HG03460 (cell line): Measurements from ENCODE around the gene OPN1MW2.
A peak's percentile ranks its signal among the peaks of the same experiment; 100 is the strongest.
"Not testable (repeated sequence)": the region's sequence is repeated elsewhere in the genome, so short reads cannot be mapped to it uniquely, and the experiment has no call there.

Source experiments
- ATAC-seq: cut with Tn5 transposase; IDR thresholded peaks from one replicate; pipeline ENCODE4 v1.9.1; 2021; ENCODE audit not compliant: unreplicated experiment

OPN1MW2 gene

DNA sequence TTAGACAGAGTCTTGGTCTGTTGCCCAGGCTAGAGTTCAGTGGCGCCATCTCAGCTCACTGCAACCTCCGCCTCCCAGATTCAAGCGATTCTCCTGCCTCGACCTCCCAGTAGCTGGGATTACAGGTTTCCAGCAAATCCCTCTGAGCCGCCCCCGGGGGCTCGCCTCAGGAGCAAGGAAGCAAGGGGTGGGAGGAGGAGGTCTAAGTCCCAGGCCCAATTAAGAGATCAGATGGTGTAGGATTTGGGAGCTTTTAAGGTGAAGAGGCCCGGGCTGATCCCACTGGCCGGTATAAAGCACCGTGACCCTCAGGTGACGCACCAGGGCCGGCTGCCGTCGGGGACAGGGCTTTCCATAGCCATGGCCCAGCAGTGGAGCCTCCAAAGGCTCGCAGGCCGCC lies at the start of gene OPN1MW2:
OPN1MW2 (plus strand) TSS at position 301 of the 400 bp plus-strand sequence; CDS start at position 361, 60 bp downstream.
- not testable (repeated sequence) for ATAC-seq

DNA sequence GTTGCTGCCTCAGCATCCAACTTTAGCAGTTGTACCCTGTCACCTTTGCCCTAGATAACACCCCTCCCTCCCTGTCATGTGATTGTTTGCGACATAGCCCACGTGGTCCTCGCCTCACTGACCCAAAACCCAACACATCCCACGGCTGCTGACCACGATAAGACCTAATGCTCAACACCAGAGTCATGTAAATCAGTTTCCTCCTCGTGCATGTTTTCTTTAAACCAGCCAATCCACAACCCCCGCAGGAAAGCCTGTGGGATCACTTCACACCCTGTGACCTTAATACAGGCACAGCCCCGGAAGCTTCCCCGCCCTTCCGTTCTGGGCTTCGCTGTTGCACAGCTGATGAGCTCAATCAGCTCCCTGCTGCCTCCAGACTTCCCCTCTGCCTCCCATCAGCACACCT lies 47.0 kb upstream of the OPN1MW2 start:
- not testable (repeated sequence) for ATAC-seq

DNA sequence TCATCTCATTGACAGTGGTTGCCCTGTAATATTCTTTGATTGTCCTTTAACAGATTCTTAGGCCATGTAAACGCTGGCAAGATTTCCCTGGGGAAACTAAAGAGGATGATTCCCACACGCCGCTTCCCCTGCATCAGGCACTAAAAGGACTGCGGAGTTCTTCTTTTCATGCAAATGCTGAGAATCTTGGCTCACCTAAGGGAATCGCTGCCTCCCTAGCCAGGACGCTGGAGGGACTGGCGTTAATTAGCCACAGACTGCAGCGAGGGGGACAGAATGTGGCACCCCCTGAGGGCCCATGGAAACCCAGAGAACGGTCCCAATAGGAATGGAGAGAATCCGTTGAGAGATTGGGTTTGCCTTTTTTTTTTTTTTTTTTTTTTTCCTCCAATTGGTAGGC lies 45.2 kb upstream of the OPN1MW2 start:
- not testable (repeated sequence) for ATAC-seq

DNA sequence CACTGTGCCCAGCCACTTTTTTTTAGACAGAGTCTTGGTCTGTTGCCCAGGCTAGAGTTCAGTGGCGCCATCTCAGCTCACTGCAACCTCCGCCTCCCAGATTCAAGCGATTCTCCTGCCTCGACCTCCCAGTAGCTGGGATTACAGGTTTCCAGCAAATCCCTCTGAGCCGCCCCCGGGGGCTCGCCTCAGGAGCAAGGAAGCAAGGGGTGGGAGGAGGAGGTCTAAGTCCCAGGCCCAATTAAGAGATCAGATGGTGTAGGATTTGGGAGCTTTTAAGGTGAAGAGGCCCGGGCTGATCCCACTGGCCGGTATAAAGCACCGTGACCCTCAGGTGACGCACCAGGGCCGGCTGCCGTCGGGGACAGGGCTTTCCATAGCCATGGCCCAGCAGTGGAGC lies 37.3 kb upstream of the OPN1MW2 start, which contains the start of gene OPN1MW:
OPN1MW (plus strand) TSS at position 301 of the 400 bp plus-strand sequence; CDS start at position 383, 82 bp downstream.
- ATAC-seq: not testable (repeated sequence)

DNA sequence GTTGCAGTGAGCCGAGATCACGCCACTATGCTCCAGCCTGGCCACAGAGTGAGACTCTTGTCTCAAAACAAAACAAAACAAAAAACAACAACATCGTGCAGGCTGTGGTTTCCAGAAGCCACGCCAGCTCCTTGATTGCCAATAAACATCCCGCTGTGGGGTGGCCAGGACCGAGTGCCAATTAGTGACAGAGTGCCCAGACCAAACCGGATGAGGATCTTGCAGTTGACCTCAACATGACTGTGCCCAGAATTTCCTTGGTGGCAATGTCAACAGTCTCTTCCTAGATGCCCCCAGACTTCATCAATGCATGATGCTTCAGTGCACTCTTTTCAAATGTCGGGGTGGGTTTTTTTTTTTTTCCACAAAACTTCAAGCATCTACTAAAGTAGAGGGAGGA lies 35.8 kb upstream of the OPN1MW2 start:
- ATAC-seq: not testable (repeated sequence)

DNA sequence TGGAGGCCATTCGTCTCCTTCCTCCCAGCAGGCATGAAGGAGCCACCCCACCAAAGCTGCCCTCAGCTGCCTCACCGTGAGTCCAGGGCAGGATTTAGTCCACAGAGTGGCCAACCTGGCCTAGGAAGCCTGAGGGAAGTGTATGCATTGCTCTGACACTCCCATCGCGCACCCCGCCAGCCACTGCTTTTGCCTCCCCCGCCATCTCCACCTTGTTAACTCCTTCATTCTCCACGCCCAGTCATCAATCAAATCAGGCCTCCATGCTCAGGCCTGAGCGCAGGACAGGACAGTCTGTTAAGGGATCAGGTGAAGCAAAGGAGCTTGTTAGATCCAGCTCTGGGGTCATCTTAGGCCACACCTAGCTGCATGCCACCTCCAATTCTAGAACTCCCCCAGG lies 26.7 kb upstream of the OPN1MW2 start:
- ATAC-seq: not testable (repeated sequence)

DNA sequence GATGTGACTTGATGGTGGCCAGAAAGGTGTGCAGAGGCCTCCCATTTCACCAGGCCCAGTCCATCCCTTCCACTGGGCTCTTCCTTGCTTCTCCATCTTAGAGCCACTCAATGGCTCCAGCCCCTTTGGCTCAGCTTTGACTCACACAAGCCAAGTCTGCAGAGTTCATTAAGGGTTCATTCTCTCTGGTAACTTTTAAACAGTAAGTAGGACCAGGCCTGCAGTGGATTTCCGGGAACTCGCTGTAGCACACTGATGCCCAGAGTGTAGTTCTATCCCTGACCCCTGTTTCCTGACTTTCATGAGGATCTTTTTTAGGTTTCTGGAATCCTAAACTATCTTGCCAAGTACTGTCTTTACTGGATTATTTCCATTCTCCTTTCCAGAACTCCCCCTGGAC lies 25.2 kb upstream of the OPN1MW2 start:
- ATAC-seq: not testable (repeated sequence)

DNA sequence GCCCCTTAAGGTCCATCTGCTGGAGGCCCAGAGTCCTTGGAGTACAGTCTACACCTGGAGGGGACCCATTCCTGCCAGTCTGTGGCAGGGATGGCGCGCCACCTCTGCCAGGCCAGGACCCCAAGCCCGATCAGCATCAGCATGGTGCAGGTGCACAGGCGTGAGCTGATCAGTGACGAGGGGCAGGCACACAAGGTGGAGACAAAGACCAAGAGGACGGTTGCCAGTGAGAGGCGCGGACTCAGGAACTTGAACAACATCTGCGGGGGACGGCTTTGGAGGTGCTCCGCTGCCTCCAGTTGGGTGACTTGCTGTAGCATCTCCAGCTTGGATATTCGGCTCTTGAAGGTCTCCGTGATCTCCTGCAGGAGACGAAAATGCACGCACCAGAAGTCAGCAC lies 23.1 kb upstream of the OPN1MW2 start:
- ATAC-seq: not testable (repeated sequence)

DNA sequence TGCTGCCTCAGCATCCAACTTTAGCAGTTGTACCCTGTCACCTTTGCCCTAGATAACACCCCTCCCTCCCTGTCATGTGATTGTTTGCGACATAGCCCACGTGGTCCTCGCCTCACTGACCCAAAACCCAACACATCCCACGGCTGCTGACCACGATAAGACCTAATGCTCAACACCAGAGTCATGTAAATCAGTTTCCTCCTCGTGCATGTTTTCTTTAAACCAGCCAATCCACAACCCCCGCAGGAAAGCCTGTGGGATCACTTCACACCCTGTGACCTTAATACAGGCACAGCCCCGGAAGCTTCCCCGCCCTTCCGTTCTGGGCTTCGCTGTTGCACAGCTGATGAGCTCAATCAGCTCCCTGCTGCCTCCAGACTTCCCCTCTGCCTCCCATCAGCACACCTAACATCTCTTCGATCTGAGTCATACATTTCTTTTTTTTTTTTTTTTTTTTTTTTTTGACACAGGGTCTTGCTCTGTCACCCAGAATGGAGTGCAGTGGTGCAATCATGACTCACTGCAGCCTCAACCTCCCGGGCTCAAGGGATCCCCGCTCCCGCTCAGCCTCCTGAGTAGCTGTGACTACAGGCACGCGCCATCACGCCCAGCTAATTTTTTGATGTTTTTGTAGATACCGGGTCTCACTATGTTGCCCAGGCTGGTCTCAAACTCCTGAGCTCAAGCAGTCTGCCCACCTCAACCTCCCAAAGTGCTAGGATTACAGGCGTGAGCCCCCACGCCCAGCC lies 9.7 kb upstream of the OPN1MW2 start:
- peak; percentile 93 for ATAC-seq

DNA sequence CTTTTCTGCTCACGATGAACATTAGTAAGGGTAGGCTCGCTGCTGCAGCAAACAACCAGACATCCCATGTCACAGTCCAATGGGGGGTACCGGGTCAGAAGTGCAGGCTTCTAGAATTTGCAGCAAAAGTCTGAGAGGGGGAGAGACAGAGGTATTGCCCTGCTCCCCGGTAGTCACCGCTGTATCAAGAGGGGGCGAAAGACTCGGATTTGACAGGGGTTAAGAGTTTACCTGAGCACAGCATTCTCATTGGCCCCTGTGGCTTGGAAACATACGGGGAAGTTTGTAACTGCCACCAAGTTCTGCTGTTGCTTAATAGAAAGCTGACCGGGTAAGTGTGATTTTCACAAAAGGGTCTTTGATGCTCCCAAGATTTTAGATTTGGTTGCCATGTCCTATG lies 8.5 kb upstream of the OPN1MW2 start:
- ATAC-seq: not testable (repeated sequence)

DNA sequence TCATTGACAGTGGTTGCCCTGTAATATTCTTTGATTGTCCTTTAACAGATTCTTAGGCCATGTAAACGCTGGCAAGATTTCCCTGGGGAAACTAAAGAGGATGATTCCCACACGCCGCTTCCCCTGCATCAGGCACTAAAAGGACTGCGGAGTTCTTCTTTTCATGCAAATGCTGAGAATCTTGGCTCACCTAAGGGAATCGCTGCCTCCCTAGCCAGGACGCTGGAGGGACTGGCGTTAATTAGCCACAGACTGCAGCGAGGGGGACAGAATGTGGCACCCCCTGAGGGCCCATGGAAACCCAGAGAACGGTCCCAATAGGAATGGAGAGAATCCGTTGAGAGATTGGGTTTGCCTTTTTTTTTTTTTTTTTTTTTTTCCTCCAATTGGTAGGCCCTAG lies 8.1 kb upstream of the OPN1MW2 start:
- not testable (repeated sequence) for ATAC-seq

DNA sequence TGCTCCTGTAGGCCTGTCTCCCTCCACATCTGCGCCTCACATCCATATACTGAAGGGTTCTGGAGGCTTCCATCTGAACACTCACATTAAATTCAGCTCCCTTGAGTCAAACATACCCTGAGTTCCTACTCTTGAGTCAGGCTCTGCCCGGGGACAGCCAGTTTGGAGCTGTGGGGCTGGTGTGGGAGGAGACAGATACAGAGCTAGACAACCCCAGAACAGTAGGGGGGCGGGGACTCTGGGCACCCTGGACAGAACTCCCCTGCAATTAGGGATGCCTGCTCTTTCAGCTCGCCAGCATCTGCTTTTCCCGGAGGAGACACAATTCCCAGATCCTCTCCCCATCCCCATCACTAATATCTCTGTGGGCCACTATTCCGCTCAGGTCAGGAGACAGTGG lies 5.7 kb downstream of the OPN1MW2 start:
- ATAC-seq: not testable (repeated sequence)

DNA sequence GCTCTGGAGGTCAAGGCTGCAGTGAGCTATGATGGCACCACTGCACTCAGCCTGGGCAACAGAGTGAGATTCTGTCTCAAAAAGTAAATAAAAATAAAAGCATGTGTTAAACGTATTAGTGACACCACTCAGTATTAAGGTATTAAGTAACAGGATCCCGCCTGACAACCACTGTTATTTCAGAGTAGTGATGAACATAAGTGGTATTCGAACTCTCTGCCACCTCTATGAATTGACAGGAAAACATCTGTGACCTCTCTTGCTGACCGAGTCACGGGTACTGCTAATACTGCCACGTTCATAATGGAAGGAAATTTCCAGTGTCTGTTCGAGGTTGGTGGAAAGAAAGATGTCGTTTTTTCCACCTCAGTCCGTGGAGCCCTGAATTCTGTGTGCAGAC lies 7.2 kb downstream of the OPN1MW2 start:
- not testable (repeated sequence) for ATAC-seq

DNA sequence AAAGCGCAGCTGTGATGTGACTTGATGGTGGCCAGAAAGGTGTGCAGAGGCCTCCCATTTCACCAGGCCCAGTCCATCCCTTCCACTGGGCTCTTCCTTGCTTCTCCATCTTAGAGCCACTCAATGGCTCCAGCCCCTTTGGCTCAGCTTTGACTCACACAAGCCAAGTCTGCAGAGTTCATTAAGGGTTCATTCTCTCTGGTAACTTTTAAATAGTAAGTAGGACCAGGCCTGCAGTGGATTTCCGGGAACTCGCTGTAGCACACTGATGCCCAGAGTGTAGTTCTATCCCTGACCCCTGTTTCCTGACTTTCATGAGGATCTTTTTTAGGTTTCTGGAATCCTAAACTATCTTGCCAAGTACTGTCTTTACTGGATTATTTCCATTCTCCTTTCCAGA lies 11.9 kb downstream of the OPN1MW2 start:
- ATAC-seq: not testable (repeated sequence)

DNA sequence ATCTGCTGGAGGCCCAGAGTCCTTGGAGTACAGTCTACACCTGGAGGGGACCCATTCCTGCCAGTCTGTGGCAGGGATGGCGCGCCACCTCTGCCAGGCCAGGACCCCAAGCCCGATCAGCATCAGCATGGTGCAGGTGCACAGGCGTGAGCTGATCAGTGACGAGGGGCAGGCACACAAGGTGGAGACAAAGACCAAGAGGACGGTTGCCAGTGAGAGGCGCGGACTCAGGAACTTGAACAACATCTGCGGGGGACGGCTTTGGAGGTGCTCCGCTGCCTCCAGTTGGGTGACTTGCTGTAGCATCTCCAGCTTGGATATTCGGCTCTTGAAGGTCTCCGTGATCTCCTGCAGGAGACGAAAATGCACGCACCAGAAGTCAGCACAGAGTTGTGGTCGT lies 14.1 kb downstream of the OPN1MW2 start:
- not testable (repeated sequence) for ATAC-seq

DNA sequence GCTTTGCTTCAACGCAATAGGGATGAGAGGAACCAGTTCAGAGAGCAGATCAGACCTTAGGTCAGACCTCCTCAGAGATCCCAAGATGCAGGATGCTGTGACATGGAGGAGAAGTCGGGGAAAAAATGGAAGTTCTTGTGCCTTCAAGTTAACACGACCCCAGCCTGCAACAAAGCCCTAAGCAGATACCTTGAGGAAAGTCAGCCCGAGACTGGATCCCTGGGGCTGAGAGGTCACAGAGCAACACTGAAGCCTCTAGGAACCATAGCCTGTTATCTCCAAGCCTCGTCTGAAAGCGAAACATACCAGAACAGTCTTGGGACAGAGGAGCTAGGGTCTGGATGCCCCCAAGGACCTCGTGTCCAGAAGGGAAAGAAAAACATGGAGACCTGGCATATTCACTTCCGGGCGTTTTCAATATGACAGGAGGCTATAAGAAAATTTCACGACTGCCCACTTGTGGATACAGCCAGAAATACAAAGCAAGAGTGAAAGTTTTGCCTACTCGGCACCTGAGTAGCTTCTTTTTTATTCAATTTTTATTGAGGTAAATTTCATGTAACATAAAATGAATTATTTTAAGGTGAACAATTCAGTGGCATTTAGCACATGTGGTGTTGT lies 19.5 kb downstream of the OPN1MW2 start:
- not testable (repeated sequence) for ATAC-seq

DNA sequence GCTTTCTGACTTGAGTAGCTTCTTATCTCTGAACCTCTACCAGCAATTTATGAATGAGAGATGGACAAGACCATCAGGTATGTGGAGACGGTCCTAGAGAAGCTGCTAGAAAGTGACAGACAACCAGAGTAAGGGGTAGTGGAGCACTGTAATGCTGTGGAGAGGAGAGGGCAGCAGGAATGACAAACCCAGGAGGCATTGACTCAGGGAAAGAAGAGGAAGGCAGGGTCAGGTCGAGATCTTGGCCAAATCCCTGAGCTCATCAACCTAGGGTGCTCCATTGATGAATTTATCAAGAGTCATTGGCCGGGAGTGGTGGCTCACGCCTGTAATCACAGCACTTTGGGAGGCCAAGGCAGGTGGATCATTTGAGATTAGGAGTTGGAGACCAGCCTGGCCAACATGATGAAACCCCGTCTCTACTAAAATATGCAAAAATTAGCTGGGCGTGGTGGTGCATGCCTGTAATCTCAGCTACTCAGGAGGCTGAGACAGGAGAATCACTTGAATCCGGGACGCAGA lies 20.5 kb downstream of the OPN1MW2 start:
- ATAC-seq: not testable (repeated sequence)

DNA sequence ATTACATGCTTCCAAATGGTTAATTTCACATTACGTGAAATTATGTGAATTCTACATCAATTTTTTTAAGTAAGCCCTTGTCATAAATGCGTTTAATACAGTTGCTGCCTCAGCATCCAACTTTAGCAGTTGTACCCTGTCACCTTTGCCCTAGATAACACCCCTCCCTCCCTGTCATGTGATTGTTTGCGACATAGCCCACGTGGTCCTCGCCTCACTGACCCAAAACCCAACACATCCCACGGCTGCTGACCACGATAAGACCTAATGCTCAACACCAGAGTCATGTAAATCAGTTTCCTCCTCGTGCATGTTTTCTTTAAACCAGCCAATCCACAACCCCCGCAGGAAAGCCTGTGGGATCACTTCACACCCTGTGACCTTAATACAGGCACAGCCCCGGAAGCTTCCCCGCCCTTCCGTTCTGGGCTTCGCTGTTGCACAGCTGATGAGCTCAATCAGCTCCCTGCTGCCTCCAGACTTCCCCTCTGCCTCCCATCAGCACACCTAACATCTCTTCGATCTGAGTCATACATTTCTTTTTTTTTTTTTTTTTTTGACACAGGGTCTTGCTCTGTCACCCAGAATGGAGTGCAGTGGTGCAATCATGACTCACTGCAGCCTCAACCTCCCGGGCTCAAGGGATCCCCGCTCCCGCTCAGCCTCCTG lies 28.0 kb downstream of the OPN1MW2 start:
- peak; percentile 57 for ATAC-seq

DNA sequence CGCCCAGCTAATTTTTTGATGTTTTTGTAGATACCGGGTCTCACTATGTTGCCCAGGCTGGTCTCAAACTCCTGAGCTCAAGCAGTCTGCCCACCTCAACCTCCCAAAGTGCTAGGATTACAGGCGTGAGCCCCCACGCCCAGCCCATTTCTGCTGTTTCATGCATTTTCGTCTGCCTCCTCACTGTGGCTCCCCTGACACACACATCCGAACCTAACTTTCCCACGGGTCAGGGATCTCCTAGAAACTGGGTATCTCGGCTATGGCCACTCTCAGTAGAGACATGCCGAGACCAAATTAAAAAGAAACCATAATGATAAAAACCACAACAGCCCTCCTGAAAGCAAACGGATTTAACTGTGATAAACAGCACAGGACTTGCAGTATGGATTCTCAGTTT lies 28.5 kb downstream of the OPN1MW2 start:
- ATAC-seq: not testable (repeated sequence)

DNA sequence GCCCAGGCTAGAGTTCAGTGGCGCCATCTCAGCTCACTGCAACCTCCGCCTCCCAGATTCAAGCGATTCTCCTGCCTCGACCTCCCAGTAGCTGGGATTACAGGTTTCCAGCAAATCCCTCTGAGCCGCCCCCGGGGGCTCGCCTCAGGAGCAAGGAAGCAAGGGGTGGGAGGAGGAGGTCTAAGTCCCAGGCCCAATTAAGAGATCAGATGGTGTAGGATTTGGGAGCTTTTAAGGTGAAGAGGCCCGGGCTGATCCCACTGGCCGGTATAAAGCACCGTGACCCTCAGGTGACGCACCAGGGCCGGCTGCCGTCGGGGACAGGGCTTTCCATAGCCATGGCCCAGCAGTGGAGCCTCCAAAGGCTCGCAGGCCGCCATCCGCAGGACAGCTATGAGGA lies 37.7 kb downstream of the OPN1MW2 start, which contains the start of gene OPN1MW3:
OPN1MW3 (plus strand) TSS at position 301 of the 400 bp plus-strand sequence; CDS start at position 339, 38 bp downstream.
- ATAC-seq: not testable (repeated sequence)

DNA sequence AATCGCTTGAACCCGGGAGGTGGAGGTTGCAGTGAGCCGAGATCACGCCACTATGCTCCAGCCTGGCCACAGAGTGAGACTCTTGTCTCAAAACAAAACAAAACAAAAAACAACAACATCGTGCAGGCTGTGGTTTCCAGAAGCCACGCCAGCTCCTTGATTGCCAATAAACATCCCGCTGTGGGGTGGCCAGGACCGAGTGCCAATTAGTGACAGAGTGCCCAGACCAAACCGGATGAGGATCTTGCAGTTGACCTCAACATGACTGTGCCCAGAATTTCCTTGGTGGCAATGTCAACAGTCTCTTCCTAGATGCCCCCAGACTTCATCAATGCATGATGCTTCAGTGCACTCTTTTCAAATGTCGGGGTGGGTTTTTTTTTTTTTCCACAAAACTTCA lies 39.2 kb downstream of the OPN1MW2 start:
- ATAC-seq: not testable (repeated sequence)
